Nucleus accumbens (tissue), 56 donors: Measurements from ENCODE around the gene HBQ1.
"Not testable (repeated sequence)": the region's sequence is repeated elsewhere in the genome, so short reads cannot be mapped to it uniquely, and the experiment has no call there.

ENCODE experiments used
- DNase-seq, 56 donors: peaks; one replicate each; lab custom pipeline; 2025; lab: John Stamatoyannopoulos, UW

The HBQ1 gene

DNA sequence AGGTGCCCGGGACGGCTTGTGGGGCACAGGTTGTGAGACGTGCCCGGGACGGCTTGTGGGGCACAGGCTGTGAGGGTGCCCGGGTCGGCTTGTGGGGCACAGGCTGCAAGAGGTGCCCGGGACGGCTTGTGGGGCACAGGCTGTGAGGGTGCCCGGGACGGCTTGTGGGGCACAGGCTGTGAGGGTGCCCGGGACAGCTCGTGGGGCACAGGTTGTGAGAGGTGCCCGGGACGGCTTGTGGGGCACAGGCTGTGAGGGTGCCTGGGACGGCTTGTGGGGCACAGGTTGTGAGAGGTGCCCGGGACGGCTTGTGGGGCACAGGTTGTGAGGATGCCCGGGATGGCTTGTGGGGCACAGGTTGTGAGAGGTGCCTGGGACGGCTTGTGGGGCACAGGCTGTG is 20.0 kb upstream of the HBQ1 start:
- DNase-seq: not testable (repeated sequence)

DNA sequence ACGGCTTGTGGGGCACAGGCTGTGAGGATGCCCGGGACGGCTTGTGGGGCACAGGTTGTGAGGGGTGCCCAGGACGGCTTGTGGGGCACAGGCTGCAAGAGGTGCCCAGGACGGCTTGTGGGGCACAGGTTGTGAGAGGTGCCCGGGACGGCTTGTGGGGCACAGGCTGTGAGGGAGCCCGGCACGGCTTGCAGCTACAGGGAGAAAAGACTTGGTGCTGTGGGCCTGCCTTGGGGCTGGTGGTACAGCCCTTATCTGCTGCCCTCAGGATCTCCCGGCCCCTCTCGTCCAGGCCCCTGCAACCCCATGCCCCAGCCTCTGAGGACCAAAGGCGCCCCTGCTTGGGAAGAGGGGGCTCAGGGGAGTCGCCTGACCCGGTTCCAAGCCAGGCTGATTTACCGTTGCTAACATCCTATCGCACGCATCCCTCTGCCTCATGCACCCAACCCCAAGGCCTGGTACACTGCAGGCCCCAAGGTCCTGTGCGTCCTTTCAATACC is 19.5 kb upstream of the HBQ1 start:
- no peak for DNase-seq

DNA sequence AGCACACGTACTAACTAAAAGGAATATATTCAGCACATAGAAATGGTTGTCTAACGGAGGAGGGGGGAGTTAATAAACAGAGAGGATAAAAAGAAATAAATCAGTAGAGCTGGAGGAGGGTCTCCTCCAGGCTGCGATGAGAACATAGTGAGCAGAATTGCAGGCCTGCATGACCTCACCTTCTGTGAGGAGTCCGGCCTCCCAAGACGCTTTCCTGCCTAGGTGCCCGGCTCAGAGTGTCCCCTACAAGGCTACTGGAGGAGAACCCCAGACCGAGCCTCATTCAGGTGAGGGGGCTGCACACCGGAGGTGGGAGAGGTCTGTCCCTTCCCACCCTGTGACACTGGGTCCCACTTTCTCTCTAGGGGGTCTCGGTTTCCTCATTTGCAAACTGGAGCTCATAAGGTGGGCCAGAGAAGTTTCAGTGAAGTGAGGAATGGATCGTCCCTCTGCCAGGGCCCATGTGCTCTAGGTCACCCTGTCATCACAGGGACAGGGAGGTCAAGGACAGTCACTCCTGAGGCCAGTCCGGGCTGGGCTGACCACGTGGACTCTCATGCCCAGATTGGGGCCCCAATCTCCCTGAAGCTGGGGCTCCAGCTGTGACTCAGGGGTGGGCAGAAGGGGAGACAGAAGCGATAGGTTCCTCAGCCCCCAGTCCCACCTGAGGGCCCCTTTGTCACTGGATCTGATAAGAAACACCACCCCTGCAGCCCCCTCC is 17.8 kb upstream of the HBQ1 start:
- DNase-seq: no peak

DNA sequence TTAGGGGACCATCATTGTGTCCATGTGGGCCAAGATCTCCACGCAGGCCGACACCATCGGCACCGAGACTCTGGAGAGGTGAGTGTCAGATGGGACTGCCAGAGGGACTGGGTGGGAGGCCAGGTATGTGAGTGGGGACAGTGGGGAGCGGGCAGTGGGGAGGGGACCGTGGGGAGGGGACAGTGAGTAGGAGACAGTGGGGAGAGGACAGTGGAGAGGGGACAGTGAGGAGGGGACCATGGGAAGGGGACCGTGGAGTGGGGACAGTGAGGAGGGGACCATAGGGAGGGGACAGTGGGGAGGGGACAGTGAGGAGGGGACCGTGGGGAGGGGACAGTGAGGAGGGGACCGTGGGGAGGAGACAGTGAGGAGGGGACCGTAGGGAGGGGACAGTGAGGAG is 17.1 kb upstream of the HBQ1 start:
- not testable (repeated sequence) for DNase-seq

DNA sequence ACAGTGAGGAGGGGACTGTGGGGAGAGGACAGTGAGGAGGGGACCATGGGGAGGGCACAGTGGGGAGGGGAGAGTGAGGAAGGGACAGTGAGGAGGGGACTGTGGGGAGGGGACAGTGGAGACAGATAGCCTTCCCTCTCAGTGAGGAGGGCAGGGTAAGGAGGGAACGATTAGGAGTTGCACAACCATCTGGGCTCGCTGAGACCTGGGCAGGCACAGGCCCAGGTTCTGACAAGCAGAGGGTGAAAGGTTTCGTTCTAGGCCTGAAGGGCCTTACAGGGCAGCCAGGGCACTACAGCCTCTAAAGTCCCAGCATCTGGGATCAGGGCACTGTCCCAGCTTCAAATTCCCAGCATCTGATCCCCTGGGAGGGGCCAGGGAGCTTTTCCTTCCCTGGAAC is 16.6 kb upstream of the HBQ1 start:
- not testable (repeated sequence) for DNase-seq

DNA sequence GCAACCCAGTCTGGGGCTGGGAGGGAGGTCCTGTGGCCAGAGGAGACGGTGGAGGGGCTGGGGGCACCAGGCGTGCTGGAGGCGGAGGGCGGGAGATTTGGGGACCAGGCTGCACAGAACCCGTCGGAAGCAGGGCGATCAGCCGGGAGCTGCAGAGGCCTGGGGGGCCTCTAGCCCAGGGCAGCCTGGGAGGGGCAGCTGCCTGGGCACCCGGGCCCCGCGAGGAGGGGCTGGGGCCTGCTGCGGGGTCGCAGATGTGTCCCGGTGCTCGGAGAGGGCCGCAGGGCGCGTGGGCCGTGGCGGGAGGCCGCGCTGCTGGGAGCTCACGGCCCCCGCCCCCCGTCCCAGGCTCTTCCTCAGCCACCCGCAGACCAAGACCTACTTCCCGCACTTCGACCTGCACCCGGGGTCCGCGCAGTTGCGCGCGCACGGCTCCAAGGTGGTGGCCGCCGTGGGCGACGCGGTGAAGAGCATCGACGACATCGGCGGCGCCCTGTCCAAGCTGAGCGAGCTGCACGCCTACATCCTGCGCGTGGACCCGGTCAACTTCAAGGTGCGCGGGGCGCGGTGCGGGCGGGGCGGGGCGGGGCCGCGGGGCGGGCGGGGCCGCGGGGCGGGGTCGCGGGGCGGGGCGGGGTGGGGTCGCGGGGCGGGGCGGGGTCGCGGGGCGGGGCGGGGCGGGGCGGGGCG is 16.0 kb upstream of the HBQ1 start:
- not testable (repeated sequence) for DNase-seq

DNA sequence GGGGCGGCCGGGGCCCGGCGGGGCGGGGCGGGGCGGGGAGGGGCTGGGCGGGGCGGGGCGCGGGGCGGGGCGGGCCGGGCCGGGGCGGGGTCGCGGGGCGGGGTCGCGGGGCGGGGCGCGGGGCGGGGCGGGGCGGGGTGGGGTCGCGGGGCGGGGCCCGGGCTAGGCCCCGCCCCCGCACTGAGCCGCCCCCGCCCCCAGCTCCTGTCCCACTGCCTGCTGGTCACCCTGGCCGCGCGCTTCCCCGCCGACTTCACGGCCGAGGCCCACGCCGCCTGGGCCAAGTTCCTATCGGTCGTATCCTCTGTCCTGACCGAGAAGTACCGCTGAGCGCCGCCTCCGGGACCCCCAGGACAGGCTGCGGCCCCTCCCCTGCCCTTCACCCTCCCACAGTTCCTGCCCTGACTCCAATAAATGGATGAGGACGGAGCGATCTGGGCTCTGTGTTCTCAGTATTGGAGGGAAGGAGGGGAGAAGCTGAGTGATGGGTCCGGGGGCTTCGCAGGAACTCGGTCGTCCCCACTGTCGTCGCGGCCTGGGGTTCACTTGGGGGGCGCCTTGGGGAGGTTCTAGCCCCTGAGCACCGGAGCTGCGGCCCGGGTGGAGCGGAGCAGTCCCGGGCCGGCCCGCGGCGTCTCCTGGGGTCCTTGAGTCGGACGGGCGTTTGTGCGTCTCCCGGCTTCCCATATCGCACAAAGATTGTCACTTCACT is 15.3 kb upstream of the HBQ1 start:
- no peak for DNase-seq

DNA sequence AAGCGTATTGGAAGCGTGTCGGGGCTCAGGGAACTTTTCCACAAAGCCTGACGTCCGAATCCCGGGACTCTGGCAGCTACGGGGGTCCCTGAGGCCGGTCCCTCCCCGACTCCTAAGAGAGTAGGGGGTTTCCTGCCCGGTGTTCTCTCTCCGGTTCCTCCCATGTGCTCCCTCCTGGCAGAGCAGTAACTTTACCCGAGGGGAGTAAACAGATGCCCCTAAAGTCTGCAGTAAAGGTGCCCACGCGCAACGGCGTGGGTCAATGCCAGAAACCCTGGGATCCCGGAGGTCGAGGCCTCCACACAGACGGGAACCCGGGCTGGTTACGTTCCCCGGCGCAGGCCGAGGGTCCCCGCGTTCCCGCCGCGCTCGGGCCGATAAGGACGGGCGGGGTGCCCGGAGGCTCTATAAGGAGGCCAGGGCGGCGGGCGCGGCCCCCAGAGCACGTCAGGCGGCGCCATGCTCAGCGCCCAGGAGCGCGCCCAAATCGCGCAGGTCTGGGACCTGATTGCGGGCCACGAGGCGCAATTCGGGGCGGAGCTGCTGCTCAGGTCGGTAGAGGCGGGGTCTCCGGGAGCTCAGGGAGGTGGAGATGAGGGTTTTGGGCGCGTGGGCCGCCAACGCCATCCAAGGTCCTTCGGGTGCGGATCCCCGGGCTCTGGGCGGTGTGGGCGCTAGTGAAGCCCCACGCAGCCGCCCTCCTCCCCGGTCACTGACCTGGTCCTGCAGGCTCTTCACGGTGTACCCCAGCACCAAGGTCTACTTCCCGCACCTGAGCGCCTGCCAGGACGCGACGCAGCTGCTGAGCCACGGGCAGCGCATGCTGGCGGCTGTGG is 14.5 kb upstream of the HBQ1 start, which contains the start of gene HBM:
Gene HBM (plus strand): TSS at position 440 of the 836 bp plus-strand sequence. CDS start 20 bp downstream, at position 460.
- peak in 1 of 56 donors; percentile 48 for DNase-seq

DNA sequence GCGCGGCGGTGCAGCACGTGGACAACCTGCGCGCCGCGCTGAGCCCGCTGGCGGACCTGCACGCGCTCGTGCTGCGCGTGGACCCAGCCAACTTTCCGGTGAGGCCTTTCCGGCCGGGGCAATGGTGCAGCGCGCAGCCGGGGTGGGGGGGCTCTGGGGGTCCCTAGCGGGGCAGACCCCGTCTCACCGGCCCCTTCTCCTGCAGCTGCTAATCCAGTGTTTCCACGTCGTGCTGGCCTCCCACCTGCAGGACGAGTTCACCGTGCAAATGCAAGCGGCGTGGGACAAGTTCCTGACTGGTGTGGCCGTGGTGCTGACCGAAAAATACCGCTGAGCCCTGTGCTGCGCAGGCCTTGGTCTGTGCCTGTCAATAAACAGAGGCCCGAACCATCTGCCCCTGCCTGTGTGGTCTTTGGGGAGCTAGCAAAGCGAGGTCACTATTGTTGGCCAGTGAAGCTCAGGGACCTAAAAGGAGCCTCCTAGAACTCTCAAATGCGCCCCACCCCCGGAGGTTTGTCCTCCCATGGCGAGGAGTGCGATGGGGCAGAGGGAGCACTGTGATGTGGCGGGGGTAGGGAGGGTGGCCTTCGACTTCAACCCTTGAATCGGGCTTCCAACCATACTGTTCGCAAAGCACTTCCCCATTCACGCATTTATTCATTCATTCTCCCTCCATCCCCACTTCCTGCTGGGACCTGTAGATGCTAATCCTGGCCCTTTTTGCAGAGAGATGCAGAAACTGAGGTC is 13.7 kb upstream of the HBQ1 start:
- DNase-seq: no peak

DNA sequence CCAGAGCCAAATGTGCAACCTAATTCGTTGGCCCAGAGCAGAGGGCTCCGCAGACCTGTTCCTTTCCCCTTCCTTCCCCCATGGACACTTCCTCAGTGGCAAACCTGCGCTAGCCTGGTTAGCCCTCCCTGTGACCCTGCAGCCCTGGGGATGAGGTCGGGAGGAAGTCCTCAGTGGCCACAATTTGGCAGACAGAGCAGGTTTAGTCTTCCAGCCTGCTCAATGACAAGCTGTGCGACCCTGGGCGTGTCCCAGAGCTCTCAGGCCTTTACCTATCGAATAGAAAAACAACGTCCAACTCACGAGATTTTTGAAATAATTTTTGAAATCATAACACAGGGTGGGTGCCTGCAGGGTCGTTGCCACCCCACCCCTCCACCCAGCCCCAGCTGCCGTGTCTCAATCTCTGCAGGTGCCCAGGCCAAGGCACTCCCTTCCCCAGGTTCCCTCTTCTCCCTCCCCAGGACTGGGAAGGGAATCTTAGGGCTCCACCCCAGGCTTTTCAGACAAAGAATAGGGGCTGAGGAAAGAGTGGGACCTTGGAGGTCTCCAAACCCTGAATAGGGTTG is 13.1 kb upstream of the HBQ1 start:
- no peak for DNase-seq

DNA sequence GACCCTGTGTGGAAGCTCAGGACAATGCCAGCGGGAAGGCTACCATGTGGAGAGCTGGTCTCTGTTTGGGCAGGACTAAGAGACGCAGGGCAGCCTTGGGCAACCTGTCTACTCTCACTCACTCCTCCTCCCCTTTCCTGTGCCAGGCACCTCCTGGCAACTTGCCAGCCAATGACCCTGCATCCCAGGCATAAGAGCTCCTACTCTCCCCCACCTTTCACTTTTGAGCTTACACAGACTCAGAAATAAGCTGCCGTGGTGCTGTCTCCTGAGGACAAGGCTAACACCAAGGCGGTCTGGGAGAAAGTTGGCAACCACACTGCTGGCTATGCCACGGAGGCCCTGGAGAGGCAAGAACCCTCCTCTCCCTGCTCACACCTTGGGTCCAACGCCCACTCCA is 11.8 kb upstream of the HBQ1 start:
- no peak for DNase-seq

DNA sequence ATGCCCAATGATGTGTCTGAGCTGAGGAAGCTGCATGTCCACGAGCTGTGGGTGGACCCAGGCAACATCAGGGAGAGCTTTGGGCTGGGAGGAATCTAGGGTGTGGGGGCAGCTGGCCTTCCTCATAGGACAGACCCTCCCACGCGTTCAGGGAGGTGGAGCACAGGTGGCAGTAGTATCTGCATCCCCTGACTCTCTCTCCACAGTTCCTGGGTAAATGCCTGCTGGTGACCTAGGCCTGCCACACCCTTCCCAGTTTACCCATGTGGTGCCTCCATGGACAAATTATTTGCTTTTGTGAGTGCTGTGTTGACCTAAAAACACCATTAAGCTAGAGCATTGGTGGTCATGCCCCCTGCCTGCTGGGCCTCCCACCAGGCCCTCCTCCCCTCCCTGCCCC is 11.2 kb upstream of the HBQ1 start:
- DNase-seq: peak in 1 of 56 donors; percentile 6

DNA sequence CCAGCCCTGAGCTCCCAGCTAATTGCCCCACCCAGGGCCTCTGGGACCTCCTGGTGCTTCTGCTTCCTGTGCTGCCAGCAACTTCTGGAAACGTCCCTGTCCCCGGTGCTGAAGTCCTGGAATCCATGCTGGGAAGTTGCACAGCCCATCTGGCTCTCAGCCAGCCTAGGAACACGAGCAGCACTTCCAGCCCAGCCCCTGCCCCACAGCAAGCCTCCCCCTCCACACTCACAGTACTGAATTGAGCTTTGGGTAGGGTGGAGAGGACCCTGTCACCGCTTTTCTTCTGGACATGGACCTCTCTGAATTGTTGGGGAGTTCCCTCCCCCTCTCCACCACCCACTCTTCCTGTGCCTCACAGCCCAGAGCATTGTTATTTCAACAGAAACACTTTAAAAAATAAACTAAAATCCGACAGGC is 10.2 kb upstream of the HBQ1 start:
- peak in 1 of 56 donors; percentile 4 for DNase-seq

DNA sequence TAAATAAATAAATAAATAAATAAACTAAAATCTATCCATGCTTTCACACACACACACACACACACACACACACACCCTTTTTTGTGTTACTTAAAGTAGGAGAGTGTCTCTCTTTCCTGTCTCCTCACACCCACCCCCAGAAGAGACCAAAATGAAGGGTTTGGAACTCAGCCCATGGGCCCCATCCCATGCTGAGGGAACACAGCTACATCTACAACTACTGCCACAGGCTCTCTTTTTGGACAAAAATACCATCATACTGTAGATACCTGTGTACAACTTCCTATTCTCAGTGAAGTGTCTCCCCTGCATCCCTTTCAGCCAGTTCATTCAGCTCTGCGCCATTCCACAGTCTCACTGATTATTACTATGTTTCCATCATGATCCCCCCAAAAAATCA is 9.5 kb upstream of the HBQ1 start:
- DNase-seq: no peak

DNA sequence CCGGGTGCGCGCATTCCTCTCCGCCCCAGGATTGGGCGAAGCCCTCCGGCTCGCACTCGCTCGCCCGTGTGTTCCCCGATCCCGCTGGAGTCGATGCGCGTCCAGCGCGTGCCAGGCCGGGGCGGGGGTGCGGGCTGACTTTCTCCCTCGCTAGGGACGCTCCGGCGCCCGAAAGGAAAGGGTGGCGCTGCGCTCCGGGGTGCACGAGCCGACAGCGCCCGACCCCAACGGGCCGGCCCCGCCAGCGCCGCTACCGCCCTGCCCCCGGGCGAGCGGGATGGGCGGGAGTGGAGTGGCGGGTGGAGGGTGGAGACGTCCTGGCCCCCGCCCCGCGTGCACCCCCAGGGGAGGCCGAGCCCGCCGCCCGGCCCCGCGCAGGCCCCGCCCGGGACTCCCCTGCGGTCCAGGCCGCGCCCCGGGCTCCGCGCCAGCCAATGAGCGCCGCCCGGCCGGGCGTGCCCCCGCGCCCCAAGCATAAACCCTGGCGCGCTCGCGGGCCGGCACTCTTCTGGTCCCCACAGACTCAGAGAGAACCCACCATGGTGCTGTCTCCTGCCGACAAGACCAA is 7.8 kb upstream of the HBQ1 start, which contains the start of gene HBA2:
Gene HBA2 (plus strand): TSS at position 503 of the 568 bp plus-strand sequence. CDS start 37 bp downstream, at position 540.
- not testable (repeated sequence) for DNase-seq

DNA sequence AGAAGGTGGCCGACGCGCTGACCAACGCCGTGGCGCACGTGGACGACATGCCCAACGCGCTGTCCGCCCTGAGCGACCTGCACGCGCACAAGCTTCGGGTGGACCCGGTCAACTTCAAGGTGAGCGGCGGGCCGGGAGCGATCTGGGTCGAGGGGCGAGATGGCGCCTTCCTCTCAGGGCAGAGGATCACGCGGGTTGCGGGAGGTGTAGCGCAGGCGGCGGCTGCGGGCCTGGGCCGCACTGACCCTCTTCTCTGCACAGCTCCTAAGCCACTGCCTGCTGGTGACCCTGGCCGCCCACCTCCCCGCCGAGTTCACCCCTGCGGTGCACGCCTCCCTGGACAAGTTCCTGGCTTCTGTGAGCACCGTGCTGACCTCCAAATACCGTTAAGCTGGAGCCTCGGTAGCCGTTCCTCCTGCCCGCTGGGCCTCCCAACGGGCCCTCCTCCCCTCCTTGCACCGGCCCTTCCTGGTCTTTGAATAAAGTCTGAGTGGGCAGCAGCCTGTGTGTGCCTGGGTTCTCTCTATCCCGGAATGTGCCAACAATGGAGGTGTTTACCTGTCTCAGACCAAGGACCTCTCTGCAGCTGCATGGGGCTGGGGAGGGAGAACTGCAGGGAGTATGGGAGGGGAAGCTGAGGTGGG is 6.9 kb upstream of the HBQ1 start:
- DNase-seq: not testable (repeated sequence)

DNA sequence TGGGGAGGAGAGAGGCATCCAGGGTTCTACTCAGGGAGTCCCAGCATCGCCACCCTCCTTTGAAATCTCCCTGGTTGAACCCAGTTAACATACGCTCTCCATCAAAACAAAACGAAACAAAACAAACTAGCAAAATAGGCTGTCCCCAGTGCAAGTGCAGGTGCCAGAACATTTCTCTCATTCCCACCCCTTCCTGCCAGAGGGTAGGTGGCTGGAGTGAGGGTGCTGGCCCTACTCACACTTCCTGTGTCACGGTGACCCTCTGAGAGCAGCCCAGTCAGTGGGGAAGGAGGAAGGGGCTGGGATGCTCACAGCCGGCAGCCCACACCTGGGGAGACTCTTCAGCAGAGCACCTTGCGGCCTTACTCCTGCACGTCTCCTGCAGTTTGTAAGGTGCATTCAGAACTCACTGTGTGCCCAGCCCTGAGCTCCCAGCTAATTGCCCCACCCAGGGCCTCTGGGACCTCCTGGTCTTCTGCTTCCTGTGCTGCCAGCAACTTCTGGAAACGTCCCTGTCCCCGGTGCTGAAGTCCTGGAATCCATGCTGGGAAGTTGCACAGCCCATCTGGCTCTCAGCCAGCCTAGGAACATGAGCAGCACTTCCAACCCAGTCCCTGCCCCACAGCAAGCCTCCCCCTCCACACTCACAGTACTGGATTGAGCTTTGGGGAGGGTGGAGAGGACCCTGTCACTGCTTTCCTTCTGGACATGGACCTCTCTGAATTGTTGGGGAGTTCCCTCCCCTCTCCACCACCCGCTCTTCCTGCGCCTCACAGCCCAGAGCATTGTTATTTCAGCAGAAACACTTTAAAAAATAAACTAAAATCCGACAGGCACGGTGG is 6.1 kb upstream of the HBQ1 start:
- DNase-seq: not testable (repeated sequence)
